ENCODE measurements around the gene PICALM.

PICALM gene

GRCh38 chr11:86073948-86074347 lies 5.1 kb upstream of the PICALM start:
- no peak for DNase-seq

- DNase-seq = no peak
Observed at GRCh38 chr11:86072211-86072610, 3.3 kb upstream of the PICALM start.

GRCh38 chr11:86070142-86071056 lies 1.5 kb upstream of the PICALM start:
- DNase-seq = no peak

GRCh38 chr11:86069408-86070101 lies 671 bp upstream of the PICALM start:
- DNase-seq = no peak

GRCh38 chr11:86068138-86068871 lies 579 bp downstream of the PICALM start:
- peak; percentile 33 for DNase-seq

GRCh38 chr11:86067851-86068137 lies 1.1 kb downstream of the PICALM start:
- DNase-seq = no peak

GRCh38 chr11:86067009-86067850 lies 1.7 kb downstream of the PICALM start:
- no peak for DNase-seq

- no peak for DNase-seq
Observed at GRCh38 chr11:86066657-86067008, 2.3 kb downstream of the PICALM start.

- no peak for DNase-seq
Observed at GRCh38 chr11:86066033-86066432, 2.9 kb downstream of the PICALM start.

- no peak for DNase-seq
Observed at GRCh38 chr11:86064220-86064803, 4.6 kb downstream of the PICALM start.

- no peak for DNase-seq
Observed at GRCh38 chr11:86063536-86063935, 5.3 kb downstream of the PICALM start.

- DNase-seq = no peak
Observed at GRCh38 chr11:86062719-86063118, 6.2 kb downstream of the PICALM start.

GRCh38 chr11:86061483-86062205 lies 7.2 kb downstream of the PICALM start:
- DNase-seq = no peak

- DNase-seq = no peak
Observed at GRCh38 chr11:86060544-86060943, 8.3 kb downstream of the PICALM start.

- DNase-seq = no peak
Observed at GRCh38 chr11:86058360-86058759, 10.5 kb downstream of the PICALM start.

GRCh38 chr11:86056351-86056854 lies 12.5 kb downstream of the PICALM start:
- DNase-seq = no peak

- DNase-seq = no peak
Observed at GRCh38 chr11:86052693-86053641, 15.9 kb downstream of the PICALM start.

GRCh38 chr11:86050196-86050709 lies 18.6 kb downstream of the PICALM start:
- no peak for DNase-seq

- no peak for DNase-seq
Observed at GRCh38 chr11:86047275-86047991, 21.5 kb downstream of the PICALM start.

Measured in activated gamma-delta T cell (primary cell).